ENCODE measurements around the gene KLF15. TPM values are rescaled to one million over a fixed set of nuclear protein-coding genes. Genes with fewer than 3 reads are reported as not detected.
A peak's percentile ranks its signal among the peaks of the same experiment; 100 is the strongest.

Gene KLF15
- total RNA-seq, 4 donors from 2014 or later: 138 to 234 (median 176) TPM

- peak in 1 of 2 donors; percentile 9 for DNase-seq (ENCODE audit: low spot score in 2 of 2)
- Histone ChIP-seq H3K27ac (no peak overlapping the region), H3K27me3 (peaks cover 0 to 6% of the 10 kb centered on the region in 2 donors), H3K4me3 (no peak overlapping the region), H3K4me1 (peaks cover 0 to 9% (median 3%) of the 10 kb centered on the region in 4 donors), H3K36me3 (no peaks in the 10 kb centered on the region), H3K9me3 (peaks cover 0 to 8% (median 0%) of the 10 kb centered on the region in 4 donors)
- WGBS, 2 donors: 82 to 86% methylated on average over 9 of the region's 9 CpGs
- no peak for TF ChIP-seq CTCF (IDR thresholded peaks at IDR 0.05)
- no peak for TF ChIP-seq EP300 (IDR thresholded peaks at IDR 0.05)
- TF ChIP-seq POLR2A (IDR thresholded peaks at IDR 0.05): no peak
These were observed 4.0 kb upstream of the KLF15 start for GRCh38 chr3:126361211-126361610.

GRCh38 chr3:126360714-126361060 lies 3.5 kb upstream of the KLF15 start:
- H3K36me3 ChIP-seq: no peaks in the 10 kb centered on the region
- H3K27ac ChIP-seq: no peak overlapping the region
- peaks cover 0 to 8% (median 0%) of the 10 kb centered on the region in 4 donors for H3K9me3 ChIP-seq
- peaks cover 0 to 10% (median 4%) of the 10 kb centered on the region in 4 donors for H3K4me1 ChIP-seq
- TF ChIP-seq EP300 (IDR thresholded peaks at IDR 0.05): no peak
- TF ChIP-seq POLR2A (IDR thresholded peaks at IDR 0.05): no peak
- TF ChIP-seq CTCF (IDR thresholded peaks at IDR 0.05): no peak
- H3K4me3 ChIP-seq: no peak overlapping the region
- no peak for DNase-seq (ENCODE audit: low spot score in 2 of 2)
- WGBS, 2 donors: 65 to 89% methylated on average over 2 to 3 of the region's 3 CpGs
- H3K27me3 ChIP-seq: peaks cover 0 to 6% of the 10 kb centered on the region in 2 donors

GRCh38 chr3:126360046-126360713 lies 3.0 kb upstream of the KLF15 start:
- Histone ChIP-seq H3K4me1 (peaks cover 0 to 15% (median 8%) of the 10 kb centered on the region in 4 donors), H3K27ac (no peak overlapping the region)
- TF ChIP-seq EP300 (IDR thresholded peaks at IDR 0.05): no peak
- no peak for TF ChIP-seq POLR2A (IDR thresholded peaks at IDR 0.05)
- TF ChIP-seq CTCF (IDR thresholded peaks at IDR 0.05): no peak

GRCh38 chr3:126358816-126359181 lies 1.6 kb upstream of the KLF15 start:
- peaks cover 0 to 8% (median 0%) of the 10 kb centered on the region in 4 donors for H3K9me3 ChIP-seq
- TF ChIP-seq CTCF (IDR thresholded peaks at IDR 0.05) (no peak), EP300 (IDR thresholded peaks at IDR 0.05) (no peak), POLR2A (IDR thresholded peaks at IDR 0.05) (no peak)
- H3K27me3 ChIP-seq: peaks cover 0 to 6% of the 10 kb centered on the region in 2 donors
- H3K27ac ChIP-seq: peak overlapping the region in 2 of 4 donors; percentile 82 to 100
- peak in 1 of 2 donors; percentile 6 for DNase-seq (ENCODE audit: low spot score in 2 of 2)
- H3K4me3 ChIP-seq: no peak overlapping the region
- H3K36me3 ChIP-seq: no peaks in the 10 kb centered on the region
- peaks cover 0 to 29% (median 19%) of the 10 kb centered on the region in 4 donors for H3K4me1 ChIP-seq
- 89 to 93% methylated on average over 3 of the region's 3 CpGs for WGBS, 2 donors

More at GRCh38 chr3:126360046-126360713, 3.0 kb upstream of the KLF15 start:
- Histone ChIP-seq H3K36me3 (no peaks in the 10 kb centered on the region), H3K9me3 (peaks cover 0 to 8% (median 0%) of the 10 kb centered on the region in 4 donors), H3K4me3 (no peak overlapping the region), H3K27me3 (peaks cover 0 to 6% of the 10 kb centered on the region in 2 donors)
- DNase-seq (ENCODE audit: low spot score in 2 of 2): peak in 1 of 2 donors; percentile 7
- WGBS, 2 donors: 67 to 71% methylated on average over 1 to 3 of the region's 3 CpGs

- Histone ChIP-seq H3K27ac (peak overlapping the region; percentile 82 to 100 (median 90)), H3K4me1 (peaks cover 0 to 34% (median 23%) of the 10 kb centered on the region in 4 donors), H3K9me3 (peaks cover 0 to 8% (median 0%) of the 10 kb centered on the region in 4 donors), H3K4me3 (peak overlapping the region; percentile 54 to 97 (median 76)), H3K36me3 (no peaks in the 10 kb centered on the region), H3K27me3 (peaks cover 0 to 6% of the 10 kb centered on the region in 2 donors)
- no peak for TF ChIP-seq POLR2A (IDR thresholded peaks at IDR 0.05)
- TF ChIP-seq CTCF (IDR thresholded peaks at IDR 0.05): no peak
- no peak for TF ChIP-seq EP300 (IDR thresholded peaks at IDR 0.05)
- peak in 1 of 2 donors; percentile 17 for DNase-seq (ENCODE audit: low spot score in 2 of 2)
- 7 to 12% methylated on average over 11 of the region's 11 CpGs for WGBS, 2 donors
These were observed 1.0 kb upstream of the KLF15 start for GRCh38 chr3:126358038-126358815.
